Tibial nerve (tissue), 3 donors: ENCODE results near the gene MICU2.

Experiments used
- CTCF ChIP-seq, 5 experiments: fragments of 200-600 bp in 3 of 5; fragments of 450-650 bp in 2 of 5; sonication (generic) in 3 of 5; IDR thresholded peaks; one replicate each; pipeline ENCODE4 v1.5.1; 2016 to 2019; ENCODE audit warnings: antibody characterized with exemption in 5 of 5, mild to moderate bottlenecking in 3 of 5, moderate library complexity in 2 of 5
- POLR2A ChIP-seq, 2 donors: fragments of 450-650 bp; IDR thresholded peaks; one replicate each; pipeline ENCODE4 v1.6.1; 2017; ENCODE audit warnings: antibody characterized with exemption in 2 of 2, mild to moderate bottlenecking in 2 of 2, moderate library complexity in 2 of 2

DNA sequence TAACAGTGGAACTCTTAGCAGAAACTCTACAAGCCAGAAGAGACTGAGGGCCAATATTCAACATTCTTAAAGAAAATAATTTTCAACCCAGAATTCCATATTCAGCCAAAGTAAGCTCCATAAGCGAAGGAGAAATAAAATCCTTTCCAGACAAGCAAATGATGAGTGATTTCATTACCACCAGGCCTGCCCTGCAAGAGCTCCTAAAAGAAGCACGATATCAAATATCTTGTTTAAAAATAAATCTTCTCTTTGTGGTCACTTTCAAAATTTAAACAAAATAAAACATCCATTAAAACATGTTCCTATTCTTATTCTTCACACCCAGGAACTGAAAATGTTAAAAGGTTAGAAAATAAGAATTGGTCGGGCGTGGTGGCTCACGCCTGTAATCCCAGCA is 13.7 kb downstream of the MICU2 start:
- TF ChIP-seq POLR2A (IDR thresholded peaks at IDR 0.05) = no peak
- no peak for TF ChIP-seq CTCF (IDR thresholded peaks at IDR 0.05)
